ENCODE measurements around the gene DCAF5.
"Not testable (repeated sequence)": the region's sequence is repeated elsewhere in the genome, so short reads cannot be mapped to it uniquely, and the experiment has no call there.

DCAF5 gene

DNA sequence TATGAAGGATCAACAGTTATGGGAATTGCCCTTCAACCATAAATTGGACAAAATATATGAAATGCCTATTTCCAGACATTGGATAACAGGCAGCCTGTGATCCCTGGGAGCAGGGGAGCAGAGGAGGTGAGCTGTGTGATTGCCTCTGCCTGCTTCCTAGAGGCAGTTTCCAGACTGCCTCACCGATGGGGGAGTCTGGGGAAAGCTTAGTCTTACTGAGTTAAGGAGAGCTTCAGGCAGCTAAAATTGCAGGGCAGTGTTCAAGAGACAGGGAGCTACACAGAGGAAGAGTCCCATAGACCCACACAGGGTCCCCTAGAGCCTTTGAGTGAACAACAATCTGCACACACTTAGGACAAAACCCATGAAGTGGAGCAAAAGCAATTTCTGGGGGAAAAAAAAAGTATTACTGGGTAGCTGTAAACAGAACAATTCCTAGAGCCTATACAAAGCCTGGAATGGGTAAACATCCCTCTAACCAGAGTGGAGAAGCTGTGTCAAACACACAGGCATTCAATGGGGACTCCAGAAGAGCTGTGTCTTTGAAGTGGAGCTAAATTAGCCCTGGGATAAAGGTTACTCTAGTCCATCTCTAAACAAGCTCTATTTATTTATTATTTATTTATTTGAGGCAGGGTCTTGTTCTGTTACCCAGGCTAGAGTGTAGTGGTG is 125.5 kb downstream of the DCAF5 start:
- H3K27ac ChIP-seq: no peak overlapping the region
- TF ChIP-seq, protein P1, sequence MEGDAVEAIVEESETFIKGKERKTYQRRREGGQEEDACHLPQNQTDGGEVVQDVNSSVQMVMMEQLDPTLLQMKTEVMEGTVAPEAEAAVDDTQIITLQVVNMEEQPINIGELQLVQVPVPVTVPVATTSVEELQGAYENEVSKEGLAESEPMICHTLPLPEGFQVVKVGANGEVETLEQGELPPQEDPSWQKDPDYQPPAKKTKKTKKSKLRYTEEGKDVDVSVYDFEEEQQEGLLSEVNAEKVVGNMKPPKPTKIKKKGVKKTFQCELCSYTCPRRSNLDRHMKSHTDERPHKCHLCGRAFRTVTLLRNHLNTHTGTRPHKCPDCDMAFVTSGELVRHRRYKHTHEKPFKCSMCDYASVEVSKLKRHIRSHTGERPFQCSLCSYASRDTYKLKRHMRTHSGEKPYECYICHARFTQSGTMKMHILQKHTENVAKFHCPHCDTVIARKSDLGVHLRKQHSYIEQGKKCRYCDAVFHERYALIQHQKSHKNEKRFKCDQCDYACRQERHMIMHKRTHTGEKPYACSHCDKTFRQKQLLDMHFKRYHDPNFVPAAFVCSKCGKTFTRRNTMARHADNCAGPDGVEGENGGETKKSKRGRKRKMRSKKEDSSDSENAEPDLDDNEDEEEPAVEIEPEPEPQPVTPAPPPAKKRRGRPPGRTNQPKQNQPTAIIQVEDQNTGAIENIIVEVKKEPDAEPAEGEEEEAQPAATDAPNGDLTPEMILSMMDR (IDR thresholded peaks at IDR 0.05): no peak
- no peak for TF ChIP-seq ZFX (IDR thresholded peaks at IDR 0.05; ENCODE audit: borderline replicate concordance)

DNA sequence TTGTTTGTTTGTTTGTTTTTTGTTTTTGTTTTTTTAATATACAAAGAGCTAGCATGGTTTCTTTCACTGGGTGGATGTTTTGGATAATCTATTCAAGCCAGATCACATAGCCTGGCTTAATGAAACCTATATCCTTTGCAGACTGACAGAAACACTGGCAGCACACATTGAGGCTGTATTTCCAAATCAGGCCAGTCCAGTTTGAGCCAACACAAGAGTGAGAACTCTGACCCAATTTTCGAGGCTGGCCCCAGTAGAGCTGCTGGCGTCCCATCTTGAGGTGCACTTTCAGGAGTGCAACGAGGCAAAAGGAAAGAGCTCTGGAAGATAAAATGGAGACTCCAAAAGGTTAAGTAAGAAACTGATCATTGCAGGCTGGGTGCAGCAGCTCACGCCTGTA is 129.9 kb downstream of the DCAF5 start:
- TF ChIP-seq, protein P1 (IDR thresholded peaks at IDR 0.05): no peak
- TF ChIP-seq ZFX (IDR thresholded peaks at IDR 0.05; ENCODE audit: borderline replicate concordance): no peak
- H3K27ac ChIP-seq: no peak overlapping the region

DNA sequence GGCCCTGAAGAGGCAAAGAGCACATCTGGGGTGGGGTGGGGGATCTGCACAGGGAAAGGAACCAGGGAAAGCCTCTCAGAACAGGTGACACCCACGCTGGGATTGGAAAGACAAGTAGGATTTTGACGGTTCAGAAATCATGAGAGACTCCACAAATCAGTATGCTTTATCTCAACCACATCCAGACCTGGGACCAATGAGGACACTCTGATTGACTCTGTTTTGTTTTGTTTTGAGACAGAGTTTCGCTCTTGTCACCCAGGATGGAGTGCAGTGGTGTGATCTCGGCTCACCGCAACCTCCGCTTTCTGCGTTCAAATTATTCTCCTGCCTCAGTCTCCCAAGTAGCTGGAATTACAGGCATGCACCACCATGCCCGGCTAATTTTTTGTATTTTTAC is 130.8 kb downstream of the DCAF5 start:
- not testable (repeated sequence) for H3K27ac ChIP-seq

DNA sequence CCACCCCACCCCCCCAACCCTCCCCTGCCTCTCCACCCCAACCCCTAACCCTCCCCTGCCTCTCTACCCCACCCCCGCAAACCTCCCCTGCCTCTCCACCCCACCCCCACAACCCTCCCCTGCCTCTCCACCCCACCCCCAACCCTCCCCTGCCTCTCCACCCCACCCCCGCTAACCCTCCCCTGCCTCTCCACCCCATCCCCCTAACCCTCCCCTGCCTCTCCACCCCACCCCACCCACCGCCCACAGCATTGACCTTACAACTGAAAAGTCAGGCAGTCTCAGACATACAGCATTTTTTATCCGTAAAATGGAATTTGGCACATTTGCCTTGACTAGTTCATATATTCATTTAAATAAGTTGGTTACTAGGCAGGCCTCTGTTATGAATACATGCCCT is 135.2 kb downstream of the DCAF5 start:
- no peak overlapping the region for H3K27ac ChIP-seq
- no peak for TF ChIP-seq ZFX (IDR thresholded peaks at IDR 0.05; ENCODE audit: borderline replicate concordance)
- TF ChIP-seq, protein P1 (IDR thresholded peaks at IDR 0.05): no peak

DNA sequence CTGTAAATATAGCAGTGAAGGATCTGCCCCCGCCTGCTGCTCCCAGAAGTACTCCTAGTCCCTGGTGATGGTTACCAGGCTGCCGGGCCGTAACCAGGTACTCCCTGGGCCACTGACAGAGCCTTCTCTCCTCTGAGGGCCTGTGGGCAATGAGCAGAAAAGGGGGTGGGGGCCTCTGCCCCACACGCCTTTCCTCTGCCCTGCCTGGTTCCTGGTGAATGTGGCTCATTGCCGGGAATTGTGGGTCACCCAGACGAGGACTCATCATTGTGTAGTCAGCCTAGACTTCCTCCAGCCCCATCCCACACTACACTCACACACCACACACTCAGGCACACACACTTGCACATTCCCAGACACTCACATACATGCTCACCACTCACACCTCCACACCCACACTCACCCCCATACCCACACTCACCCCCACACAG is 138.1 kb downstream of the DCAF5 start:
- TF ChIP-seq, protein P1 (IDR thresholded peaks at IDR 0.05): no peak; the same call in 1 of the 2 replicates
- H3K27ac ChIP-seq: peak overlapping the region; percentile 39

DNA sequence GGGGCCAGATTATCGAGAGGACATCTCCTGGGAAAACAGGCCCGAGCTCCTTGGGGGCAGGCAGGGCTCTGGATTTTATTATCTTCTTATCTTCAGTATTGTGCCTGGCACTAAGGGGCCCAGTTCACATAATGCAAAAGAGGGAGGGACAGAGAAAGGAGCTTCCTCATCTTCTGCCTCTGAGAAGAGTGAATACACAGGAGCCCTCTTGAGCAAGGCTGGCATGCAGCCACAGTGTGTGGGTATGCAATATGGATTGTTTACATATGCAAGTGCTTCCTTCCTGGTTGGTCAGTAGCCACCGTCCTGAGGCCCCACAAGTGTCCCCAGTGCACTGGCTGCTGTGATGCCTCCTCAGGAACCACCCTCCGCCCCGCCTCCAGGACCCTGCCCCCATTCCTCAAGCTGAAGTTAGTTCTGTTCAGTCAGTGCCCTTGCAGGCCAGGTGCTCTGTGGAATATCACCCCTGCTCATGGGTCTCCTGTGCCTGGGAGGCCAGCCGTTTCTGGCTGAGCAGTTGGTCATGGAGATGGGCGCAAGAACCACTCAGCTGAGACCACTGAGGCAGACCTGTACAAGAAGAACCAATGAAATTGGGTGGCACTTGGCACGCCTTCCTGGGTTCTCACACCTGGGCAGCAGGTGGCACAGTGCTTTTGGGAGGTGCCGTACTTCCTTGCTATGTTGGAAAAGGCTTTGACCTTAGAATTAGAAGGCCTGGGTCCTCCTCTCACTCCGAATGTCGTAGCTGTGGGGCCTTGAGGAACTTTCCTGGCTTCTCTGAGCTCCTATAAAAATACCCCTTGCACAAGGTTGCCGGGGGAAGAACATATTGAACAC is 138.8 kb downstream of the DCAF5 start:
- TF ChIP-seq, protein P1 (IDR thresholded peaks at IDR 0.05): peak; percentile 17; the same call in 1 of the 2 replicates
- no peak for TF ChIP-seq ZFX (IDR thresholded peaks at IDR 0.05; ENCODE audit: borderline replicate concordance)
- peak overlapping the region; percentile 39 for H3K27ac ChIP-seq

DNA sequence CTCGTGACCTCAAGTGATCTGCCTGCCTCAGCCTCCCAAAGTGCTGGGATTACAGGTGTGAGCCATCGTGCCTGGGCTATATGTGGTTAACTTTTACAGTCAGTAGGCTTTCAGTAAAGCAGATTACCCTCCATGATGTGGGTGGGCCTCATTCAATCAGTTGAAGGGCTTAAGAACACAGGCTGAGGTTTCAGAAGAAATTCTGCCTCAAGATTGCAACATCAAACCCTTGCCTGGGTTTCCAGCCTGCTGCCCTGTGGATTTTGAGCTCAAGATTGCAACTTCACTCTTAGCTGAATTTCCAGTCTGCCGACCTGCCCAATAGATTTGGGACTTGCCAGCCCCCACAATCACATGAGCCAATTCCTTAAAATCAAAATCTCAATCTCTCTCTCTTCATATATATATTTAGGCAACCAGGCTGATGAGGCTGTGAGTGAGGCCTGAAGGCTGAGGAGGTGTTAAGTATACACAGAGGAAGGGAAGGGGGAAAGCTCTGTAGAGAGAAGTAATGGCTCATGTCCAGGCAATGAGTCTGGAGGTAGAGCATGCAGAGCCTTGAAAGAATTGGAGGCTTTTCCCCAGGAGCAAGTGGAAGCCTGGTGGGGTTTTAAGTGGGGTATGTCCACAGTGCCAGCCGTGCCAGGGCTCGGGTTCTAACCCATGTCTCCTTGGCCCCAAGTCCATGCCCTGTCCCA is 140.5 kb downstream of the DCAF5 start:
- no peak overlapping the region for H3K27ac ChIP-seq
- TF ChIP-seq ZFX (IDR thresholded peaks at IDR 0.05; ENCODE audit: borderline replicate concordance): no peak
- TF ChIP-seq, protein P1 (IDR thresholded peaks at IDR 0.05): no peak
